ENCODE data around the gene ECI1.
A peak's percentile ranks its signal among the peaks of the same experiment; 100 is the strongest.

ECI1 gene, protein sequence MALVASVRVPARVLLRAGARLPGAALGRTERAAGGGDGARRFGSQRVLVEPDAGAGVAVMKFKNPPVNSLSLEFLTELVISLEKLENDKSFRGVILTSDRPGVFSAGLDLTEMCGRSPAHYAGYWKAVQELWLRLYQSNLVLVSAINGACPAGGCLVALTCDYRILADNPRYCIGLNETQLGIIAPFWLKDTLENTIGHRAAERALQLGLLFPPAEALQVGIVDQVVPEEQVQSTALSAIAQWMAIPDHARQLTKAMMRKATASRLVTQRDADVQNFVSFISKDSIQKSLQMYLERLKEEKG

GRCh38 chr16:2251296-2252111, at the start of gene ECI1:
TSS of gene ECI1 (minus strand) at chr16:2251587. CDS start at chr16:2251566, 21 bp downstream.
- peaks cover 14% of the 10 kb centered on the region for H3K4me1 ChIP-seq (ENCODE audit: control insufficient read depth, insufficient read depth, low read length, unreplicated experiment)
- H3K36me3 ChIP-seq (ENCODE audit: insufficient read depth, low read length), result peaks cover 11% of the 10 kb centered on the region; the same call in 1 of the 2 replicates
- H3K27me3 ChIP-seq (ENCODE audit: insufficient read depth, low read length), result no peaks in the 10 kb centered on the region
- H2AFZ ChIP-seq (ENCODE audit: low read length, unreplicated experiment), result peak within 1 kb of the TSS; percentile 62
- peaks cover 14% of the 10 kb centered on the region for H3K79me2 ChIP-seq (ENCODE audit: control insufficient read depth, insufficient read depth, low read length, unreplicated experiment)
- H3K27ac ChIP-seq (ENCODE audit: low read depth, low read length), result peak within 1 kb of the TSS; percentile 56
- peak within 1 kb of the TSS; percentile 91 for H3K4me3 ChIP-seq (ENCODE audit: low read depth, low read length)

DNA sequence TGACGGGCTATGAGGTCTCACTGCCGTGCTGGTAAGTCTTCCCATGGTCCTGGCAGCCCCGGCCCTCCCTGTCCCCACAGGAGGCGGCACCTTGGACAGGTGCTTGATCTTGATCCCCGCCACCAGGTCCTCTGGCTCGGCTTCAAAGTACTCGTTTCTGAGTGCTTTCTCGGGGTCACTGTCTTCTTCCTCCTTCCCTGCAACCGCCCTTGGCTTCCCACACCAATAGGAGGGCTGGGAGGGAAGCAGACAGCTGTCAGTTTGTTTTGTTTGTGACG, 48.5 kb upstream of the ECI1 start:
- Histone ChIP-seq H3K4me1 (ENCODE audit: control insufficient read depth, insufficient read depth, low read length, unreplicated experiment) (no peaks in the 10 kb centered on the region), H3K36me3 (ENCODE audit: insufficient read depth, low read length) (no peaks in the 10 kb centered on the region), H3K27ac (ENCODE audit: low read depth, low read length) (no peak overlapping the region), H2AFZ (ENCODE audit: low read length, unreplicated experiment) (no peak overlapping the region), H3K4me3 (ENCODE audit: low read depth, low read length) (no peak overlapping the region), H3K27me3 (ENCODE audit: insufficient read depth, low read length) (no peaks in the 10 kb centered on the region), H3K79me2 (ENCODE audit: control insufficient read depth, insufficient read depth, low read length, unreplicated experiment) (no peaks in the 10 kb centered on the region)

GRCh38 chr16:2299121-2299914, 47.9 kb upstream of the ECI1 start:
- Histone ChIP-seq H3K79me2 (ENCODE audit: control insufficient read depth, insufficient read depth, low read length, unreplicated experiment) (no peaks in the 10 kb centered on the region), H3K36me3 (ENCODE audit: insufficient read depth, low read length) (no peaks in the 10 kb centered on the region)

GRCh38 chr16:2298621-2299020, 47.2 kb upstream of the ECI1 start:
- Histone ChIP-seq H3K27ac (ENCODE audit: low read depth, low read length) (no peak overlapping the region), H3K27me3 (ENCODE audit: insufficient read depth, low read length) (no peaks in the 10 kb centered on the region), H3K36me3 (ENCODE audit: insufficient read depth, low read length) (no peaks in the 10 kb centered on the region), H3K4me1 (ENCODE audit: control insufficient read depth, insufficient read depth, low read length, unreplicated experiment) (no peaks in the 10 kb centered on the region), H2AFZ (ENCODE audit: low read length, unreplicated experiment) (no peak overlapping the region), H3K79me2 (ENCODE audit: control insufficient read depth, insufficient read depth, low read length, unreplicated experiment) (no peaks in the 10 kb centered on the region), H3K4me3 (ENCODE audit: low read depth, low read length) (no peak overlapping the region)

More at GRCh38 chr16:2299121-2299914, 47.9 kb upstream of the ECI1 start:
- Histone ChIP-seq H3K4me1 (ENCODE audit: control insufficient read depth, insufficient read depth, low read length, unreplicated experiment) (no peaks in the 10 kb centered on the region), H3K27me3 (ENCODE audit: insufficient read depth, low read length) (no peaks in the 10 kb centered on the region), H3K27ac (ENCODE audit: low read depth, low read length) (no peak overlapping the region), H2AFZ (ENCODE audit: low read length, unreplicated experiment) (no peak overlapping the region), H3K4me3 (ENCODE audit: low read depth, low read length) (no peak overlapping the region)

DNA sequence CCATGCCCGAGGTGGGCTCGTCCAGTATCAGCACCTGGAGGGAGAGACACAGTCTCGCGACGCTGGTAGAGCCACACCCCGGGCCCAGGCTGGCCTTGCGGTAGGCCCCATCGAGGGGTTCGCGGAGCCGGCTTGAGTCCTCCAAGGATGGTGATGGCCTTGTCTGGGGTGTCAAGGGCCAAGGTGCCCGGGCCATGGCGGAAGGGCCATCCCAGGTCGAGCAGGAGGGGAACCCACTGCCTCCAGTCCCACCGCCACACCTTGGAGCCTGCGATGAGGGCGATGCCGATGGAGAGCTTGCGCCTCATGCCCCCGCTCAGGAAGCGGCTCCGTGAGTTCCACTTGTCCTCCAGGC, 46.1 kb upstream of the ECI1 start:
- H3K4me3 ChIP-seq (ENCODE audit: low read depth, low read length), result no peak overlapping the region
- no peaks in the 10 kb centered on the region for H3K79me2 ChIP-seq (ENCODE audit: control insufficient read depth, insufficient read depth, low read length, unreplicated experiment)
- no peak overlapping the region for H2AFZ ChIP-seq (ENCODE audit: low read length, unreplicated experiment)
- no peaks in the 10 kb centered on the region for H3K27me3 ChIP-seq (ENCODE audit: insufficient read depth, low read length)
- no peaks in the 10 kb centered on the region for H3K4me1 ChIP-seq (ENCODE audit: control insufficient read depth, insufficient read depth, low read length, unreplicated experiment)
- no peak overlapping the region for H3K27ac ChIP-seq (ENCODE audit: low read depth, low read length)
- H3K36me3 ChIP-seq (ENCODE audit: insufficient read depth, low read length), result no peaks in the 10 kb centered on the region

DNA sequence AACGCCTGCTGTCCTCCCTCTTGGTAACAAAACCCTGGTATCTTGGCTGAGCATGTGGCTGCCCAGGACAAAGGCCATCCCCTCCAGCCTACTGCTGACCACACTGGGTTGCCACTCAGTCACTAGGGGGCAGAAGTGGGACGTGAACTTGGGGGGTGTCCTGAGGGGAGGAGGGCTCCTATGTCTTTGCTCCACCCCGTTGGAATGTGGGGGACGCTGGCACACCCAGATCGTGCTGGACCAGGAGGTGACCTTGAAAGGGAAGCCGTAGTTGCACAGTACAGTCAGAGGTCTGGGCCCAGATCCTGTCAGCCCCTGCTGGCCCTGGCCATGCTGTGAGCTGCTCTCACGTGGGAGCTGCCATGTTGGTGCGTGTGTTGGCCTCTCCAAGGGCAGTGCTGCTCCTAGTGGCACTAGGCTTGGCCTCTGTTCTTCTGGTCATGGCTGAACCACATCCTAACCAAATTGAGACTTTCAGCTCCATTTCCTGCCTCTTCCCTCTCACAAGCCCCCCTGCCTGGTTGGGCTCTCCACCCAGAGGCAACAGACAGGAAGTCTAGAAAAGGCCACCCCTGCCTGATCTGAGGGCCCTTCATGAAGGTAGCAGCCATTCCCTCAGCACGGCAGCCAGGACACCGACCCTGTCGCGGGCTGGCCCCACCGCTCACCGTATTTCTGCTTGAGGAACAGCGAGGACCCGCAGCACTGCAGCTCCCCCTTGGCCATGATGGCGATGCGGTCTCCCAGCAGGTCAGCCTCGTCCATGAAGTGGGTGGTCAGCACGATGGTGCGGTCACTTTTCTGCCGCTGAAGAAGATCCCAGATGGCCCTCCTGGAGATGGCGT, 45.5 kb upstream of the ECI1 start:
- H3K27ac ChIP-seq (ENCODE audit: low read depth, low read length), result no peak overlapping the region
- H3K4me3 ChIP-seq (ENCODE audit: low read depth, low read length), result no peak overlapping the region
- H3K79me2 ChIP-seq (ENCODE audit: control insufficient read depth, insufficient read depth, low read length, unreplicated experiment), result no peaks in the 10 kb centered on the region
- no peak overlapping the region for H2AFZ ChIP-seq (ENCODE audit: low read length, unreplicated experiment)
- no peaks in the 10 kb centered on the region for H3K27me3 ChIP-seq (ENCODE audit: insufficient read depth, low read length)
- H3K36me3 ChIP-seq (ENCODE audit: insufficient read depth, low read length), result no peaks in the 10 kb centered on the region
- no peaks in the 10 kb centered on the region for H3K4me1 ChIP-seq (ENCODE audit: control insufficient read depth, insufficient read depth, low read length, unreplicated experiment)

DNA sequence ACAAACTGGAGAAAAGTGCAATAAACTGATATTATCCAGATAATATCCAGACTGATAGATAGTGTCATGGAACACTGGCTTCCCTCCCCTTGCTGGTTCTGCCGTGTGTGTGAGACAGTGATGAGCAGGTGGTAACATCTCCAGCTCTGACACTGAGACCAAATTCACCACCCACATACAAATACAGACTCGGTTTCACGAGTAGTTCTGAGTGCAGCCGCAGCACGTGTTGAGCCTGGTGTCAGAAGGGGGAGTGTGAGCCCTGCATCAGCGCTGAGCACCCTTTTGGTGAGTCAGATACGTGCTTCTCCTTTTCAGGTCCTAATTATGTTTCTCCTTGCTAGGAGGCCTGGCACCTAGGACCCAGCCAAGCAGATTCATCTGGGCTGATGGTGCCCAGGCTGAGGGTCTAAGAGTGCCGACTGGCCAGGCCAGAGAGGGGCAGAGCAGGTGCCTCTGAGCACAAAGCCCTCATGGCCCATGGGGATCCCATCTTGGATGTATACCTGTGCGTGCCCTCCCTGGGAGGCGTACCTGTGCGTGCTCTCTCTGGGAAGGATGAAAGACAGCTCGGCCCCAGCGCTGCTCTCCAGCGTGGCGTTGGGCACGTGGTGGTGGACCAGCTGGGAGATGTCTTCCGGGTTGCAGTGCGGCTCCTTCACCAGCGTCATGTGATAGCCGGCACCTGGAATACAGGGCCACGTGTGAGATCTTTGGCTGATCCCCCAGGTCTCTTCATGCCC, 43.8 kb upstream of the ECI1 start:
- Histone ChIP-seq H3K27ac (ENCODE audit: low read depth, low read length) (no peak overlapping the region), H3K36me3 (ENCODE audit: insufficient read depth, low read length) (no peaks in the 10 kb centered on the region), H3K27me3 (ENCODE audit: insufficient read depth, low read length) (no peaks in the 10 kb centered on the region), H3K4me3 (ENCODE audit: low read depth, low read length) (no peak overlapping the region), H3K79me2 (ENCODE audit: control insufficient read depth, insufficient read depth, low read length, unreplicated experiment) (no peaks in the 10 kb centered on the region), H2AFZ (ENCODE audit: low read length, unreplicated experiment) (no peak overlapping the region), H3K4me1 (ENCODE audit: control insufficient read depth, insufficient read depth, low read length, unreplicated experiment) (no peaks in the 10 kb centered on the region)

DNA sequence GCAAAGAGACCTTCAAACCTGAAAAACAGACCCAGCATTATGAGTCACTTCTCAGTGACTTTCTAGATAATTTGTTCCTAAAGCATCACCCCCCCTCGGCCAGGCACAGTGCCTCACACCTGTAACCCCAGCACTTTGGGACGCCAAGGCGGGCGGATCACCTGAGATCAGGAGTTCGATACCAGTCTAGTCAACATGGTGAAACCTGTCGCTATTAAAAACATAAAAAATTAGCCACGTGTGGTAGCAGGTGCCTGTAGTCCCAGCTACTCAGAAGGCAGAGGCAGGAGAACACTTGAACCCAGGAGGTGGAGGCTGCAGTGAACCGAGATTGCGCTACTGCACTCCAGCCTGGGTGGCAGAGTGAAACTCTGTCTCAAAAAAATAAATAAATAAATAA, 40.8 kb upstream of the ECI1 start:
- Histone ChIP-seq H3K4me3 (ENCODE audit: low read depth, low read length) (no peak overlapping the region), H3K4me1 (ENCODE audit: control insufficient read depth, insufficient read depth, low read length, unreplicated experiment) (no peaks in the 10 kb centered on the region), H2AFZ (ENCODE audit: low read length, unreplicated experiment) (no peak overlapping the region), H3K27me3 (ENCODE audit: insufficient read depth, low read length) (no peaks in the 10 kb centered on the region), H3K36me3 (ENCODE audit: insufficient read depth, low read length) (no peaks in the 10 kb centered on the region), H3K79me2 (ENCODE audit: control insufficient read depth, insufficient read depth, low read length, unreplicated experiment) (no peaks in the 10 kb centered on the region), H3K27ac (ENCODE audit: low read depth, low read length) (no peak overlapping the region)

GRCh38 chr16:2289282-2289681, 37.9 kb upstream of the ECI1 start:
- H2AFZ ChIP-seq (ENCODE audit: low read length, unreplicated experiment), result no peak overlapping the region
- no peak overlapping the region for H3K27ac ChIP-seq (ENCODE audit: low read depth, low read length)
- H3K79me2 ChIP-seq (ENCODE audit: control insufficient read depth, insufficient read depth, low read length, unreplicated experiment), result no peaks in the 10 kb centered on the region
- H3K27me3 ChIP-seq (ENCODE audit: insufficient read depth, low read length), result no peaks in the 10 kb centered on the region
- no peaks in the 10 kb centered on the region for H3K36me3 ChIP-seq (ENCODE audit: insufficient read depth, low read length)
- H3K4me3 ChIP-seq (ENCODE audit: low read depth, low read length), result no peak overlapping the region
- H3K4me1 ChIP-seq (ENCODE audit: control insufficient read depth, insufficient read depth, low read length, unreplicated experiment), result no peaks in the 10 kb centered on the region

DNA sequence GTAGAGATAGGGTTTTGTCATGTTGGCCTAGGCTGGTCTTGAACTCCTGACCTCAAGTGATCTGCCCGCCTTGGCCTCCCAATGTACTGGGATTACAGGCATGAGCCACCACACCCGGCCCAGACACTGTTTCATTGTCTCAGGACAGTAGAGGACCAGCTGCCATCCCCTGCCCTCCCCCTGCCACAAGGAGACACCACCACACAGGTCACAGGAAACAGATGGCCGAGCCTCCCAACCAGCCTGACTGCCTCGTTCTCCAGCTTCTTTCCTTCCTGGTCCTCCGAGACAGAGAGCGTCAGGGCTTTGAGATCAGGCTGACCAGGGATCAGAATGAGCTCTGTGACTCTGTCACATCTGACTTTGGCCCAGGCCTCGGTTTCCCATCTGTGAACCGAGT, 37.3 kb upstream of the ECI1 start:
- Histone ChIP-seq H3K27ac (ENCODE audit: low read depth, low read length) (no peak overlapping the region), H3K4me1 (ENCODE audit: control insufficient read depth, insufficient read depth, low read length, unreplicated experiment) (no peaks in the 10 kb centered on the region), H3K36me3 (ENCODE audit: insufficient read depth, low read length) (no peaks in the 10 kb centered on the region), H2AFZ (ENCODE audit: low read length, unreplicated experiment) (no peak overlapping the region), H3K27me3 (ENCODE audit: insufficient read depth, low read length) (no peaks in the 10 kb centered on the region), H3K4me3 (ENCODE audit: low read depth, low read length) (no peak overlapping the region), H3K79me2 (ENCODE audit: control insufficient read depth, insufficient read depth, low read length, unreplicated experiment) (no peaks in the 10 kb centered on the region)

Measured in ACC112 (cell line).